HG03342 (cell line): Measurements from ENCODE around the gene MAGOHB.
"Not testable (repeated sequence)": the region's sequence is repeated elsewhere in the genome, so short reads cannot be mapped to it uniquely, and the experiment has no call there.

ENCODE experiments used
- ATAC-seq: cut with Tn5 transposase; IDR thresholded peaks from one replicate; pipeline ENCODE4 v1.9.1; 2021; ENCODE audit warnings: mild to moderate bottlenecking, moderate library complexity; ENCODE audit not compliant: unreplicated experiment

Gene MAGOHB

DNA sequence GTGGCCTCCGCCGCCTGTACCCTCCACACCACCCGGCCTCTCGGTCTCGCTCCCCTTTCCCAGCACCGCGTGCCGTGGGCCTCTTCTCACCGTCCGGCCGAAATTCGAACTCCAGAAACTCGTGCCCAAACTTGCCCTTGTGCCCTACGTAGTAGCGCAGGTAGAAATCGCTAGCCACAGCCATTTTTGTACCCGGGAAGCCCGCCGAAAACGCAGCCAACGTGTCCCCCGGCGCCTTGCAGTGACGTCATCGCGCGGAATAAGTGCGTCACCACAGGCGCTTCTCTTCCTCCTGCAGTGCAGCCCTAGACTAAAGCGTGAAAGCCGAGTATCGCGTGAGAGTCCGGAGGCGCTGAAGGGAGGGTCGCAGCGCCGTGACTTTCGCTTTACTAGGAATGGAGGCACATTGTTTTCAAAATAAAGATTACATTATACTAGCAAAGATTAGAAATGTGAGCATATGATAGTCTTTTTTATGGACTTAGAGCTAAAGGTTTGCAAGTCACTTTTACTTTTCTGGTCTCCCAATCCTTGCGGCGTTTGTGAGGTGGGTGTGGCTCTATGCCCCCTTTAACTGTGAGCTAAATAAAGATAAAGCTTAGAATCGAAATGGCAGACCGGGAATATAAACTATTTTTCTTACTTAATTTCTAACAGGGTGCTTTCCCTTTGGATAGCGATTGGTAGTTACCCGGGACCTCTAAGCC is at the start of gene MAGOHB:
MAGOHB (minus strand) TSS at position 261 of the 707 bp plus-strand sequence; CDS start at position 184, 77 bp downstream.
- ATAC-seq: peak; percentile 96

DNA sequence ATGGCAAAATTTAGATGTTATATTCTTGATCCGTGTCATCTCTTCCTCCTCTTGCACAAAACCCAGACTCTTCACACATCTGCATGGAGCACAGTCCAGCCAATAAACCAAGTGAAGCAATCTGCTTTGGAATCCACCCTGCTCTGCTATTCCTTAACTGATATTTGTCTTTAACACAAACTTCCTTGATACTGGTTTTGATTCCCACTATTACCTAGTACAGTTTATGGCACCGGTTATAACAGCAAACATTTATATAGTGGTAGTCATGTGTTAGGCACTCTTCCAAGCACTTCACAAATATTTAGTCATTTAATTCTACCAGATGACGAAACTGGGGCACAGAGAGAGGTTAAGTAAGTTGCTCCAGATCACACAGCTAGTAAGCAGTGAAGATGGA is 47.9 kb upstream of the MAGOHB start:
- ATAC-seq: no peak

DNA sequence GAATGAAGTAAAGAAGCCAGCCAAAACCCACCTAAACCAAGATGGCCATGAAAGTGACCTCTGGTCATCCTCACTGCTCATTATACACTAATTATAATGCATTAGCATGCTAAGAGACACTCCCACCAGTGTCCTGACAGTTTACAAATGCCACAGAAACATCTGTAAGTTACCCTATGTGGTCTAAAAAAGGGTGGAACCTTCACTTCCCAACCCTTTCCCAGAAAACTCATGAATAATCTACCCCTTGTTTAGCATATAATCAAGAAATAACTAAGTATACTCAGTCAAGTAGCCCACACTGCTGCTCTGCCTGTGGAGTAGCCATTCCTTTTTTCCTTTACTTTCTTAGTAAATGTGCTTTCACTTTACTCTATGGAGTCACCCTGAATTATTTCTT is 40.6 kb upstream of the MAGOHB start:
- ATAC-seq: no peak

DNA sequence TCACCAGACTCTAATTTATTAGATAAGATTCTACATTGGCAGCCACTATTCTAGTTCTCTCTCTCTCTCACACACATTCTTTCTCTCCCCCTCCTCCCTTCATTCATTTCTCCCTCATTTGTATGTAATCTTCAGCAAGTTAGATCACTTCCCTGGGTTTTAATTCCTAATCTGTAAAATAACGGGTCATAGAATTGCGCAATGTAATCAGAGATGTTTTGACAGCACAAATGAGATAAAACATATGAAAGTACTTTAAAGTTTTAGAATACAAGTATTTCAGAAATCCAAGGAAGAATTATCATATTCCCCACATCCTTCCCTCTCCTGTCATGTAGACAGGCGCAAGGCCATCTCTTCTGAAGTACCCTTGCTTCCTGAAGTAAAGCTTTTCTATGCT is 38.8 kb upstream of the MAGOHB start:
- ATAC-seq: no peak

DNA sequence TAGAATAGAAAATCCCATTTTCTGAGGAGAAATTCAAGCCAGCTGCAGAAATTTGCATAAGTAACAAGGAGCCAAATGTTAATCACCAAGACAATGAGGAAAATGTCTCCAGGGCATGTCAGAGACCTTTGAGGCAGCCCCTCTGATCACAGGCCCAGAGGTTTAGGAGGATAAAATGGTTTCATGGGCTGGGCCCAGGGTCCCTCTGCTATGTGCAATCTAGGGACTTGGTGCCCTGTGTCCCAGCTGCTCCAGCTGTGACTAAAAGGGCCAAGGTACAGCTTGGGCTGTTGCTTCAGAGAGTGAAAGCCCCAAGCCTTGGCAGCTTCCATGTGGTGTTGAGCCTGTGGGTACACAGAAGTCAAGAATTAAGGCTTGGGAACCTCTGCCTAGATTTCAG is 33.2 kb upstream of the MAGOHB start:
- ATAC-seq: not testable (repeated sequence)

DNA sequence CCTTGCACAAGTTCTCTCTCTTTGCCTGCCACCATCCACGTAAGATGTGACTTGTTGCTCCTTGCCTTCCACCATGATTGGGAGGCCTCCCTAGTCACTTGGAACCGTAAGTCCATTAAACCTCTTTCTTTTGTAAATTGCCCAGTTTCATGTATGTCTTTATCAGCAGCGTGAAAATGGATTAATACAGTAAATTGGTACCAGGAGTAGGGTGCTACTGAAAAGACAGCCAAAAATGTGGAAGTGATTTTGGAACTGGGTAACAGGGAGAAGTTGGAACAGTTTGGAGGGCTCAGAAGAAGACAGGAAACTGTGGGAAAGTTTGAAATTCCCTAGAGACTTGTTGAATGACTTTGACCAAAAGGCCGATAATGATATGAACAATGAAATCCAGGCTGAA is 32.5 kb upstream of the MAGOHB start:
- no peak for ATAC-seq

DNA sequence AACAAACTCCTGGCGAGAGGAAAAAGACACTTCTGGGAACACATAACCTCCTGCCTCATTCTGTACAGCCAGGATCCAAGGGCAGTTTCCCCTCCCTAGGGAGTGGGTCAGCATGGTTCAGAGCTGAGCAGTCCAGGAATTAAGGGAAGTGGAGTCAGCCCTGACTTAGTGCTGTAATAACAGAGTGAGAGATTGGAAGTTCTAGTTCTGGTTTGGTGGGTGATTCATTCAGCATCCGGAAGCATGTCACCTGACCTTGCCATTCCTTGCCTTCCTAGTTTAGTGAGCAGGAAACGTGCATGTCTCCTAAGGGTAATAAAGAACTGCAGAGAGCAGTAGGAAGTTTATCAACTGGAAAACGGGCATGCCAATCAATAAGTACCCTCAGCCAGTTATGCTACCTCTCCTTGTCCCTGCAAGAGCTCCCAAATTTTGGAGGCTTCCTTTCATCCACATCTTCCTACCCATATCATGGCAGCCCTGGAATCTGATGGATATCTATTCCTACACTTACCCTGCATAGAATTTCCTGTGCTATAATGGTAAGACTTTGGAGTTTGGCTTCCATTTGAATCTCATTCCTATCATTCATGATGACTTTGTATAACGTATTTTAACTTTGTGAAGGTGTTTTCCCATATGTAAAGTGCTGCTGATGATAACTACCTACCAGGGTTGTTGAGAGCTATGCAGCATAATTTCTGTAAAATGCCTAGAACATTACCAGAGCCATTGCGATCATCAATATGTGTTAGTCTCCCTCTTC is 28.5 kb upstream of the MAGOHB start:
- no peak for ATAC-seq

DNA sequence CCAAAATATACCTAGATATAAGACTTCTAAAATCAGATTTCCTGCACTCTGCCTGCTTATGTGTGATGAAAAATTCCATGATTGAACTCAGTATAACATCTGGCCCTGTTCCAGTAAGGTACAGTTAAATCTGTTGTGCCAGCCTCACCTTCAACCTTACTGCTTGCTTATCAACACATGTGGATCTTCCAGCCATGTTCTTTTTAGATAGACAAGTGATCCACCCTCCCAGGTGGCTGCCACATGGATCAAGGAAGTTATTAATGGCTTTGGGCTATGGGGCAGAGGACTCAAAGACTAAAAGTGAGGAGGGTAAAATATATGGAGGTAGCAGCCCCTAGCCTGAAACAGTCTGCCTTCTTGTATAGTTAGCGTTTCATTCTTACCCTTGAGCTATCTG is 25.3 kb upstream of the MAGOHB start:
- ATAC-seq: no peak

DNA sequence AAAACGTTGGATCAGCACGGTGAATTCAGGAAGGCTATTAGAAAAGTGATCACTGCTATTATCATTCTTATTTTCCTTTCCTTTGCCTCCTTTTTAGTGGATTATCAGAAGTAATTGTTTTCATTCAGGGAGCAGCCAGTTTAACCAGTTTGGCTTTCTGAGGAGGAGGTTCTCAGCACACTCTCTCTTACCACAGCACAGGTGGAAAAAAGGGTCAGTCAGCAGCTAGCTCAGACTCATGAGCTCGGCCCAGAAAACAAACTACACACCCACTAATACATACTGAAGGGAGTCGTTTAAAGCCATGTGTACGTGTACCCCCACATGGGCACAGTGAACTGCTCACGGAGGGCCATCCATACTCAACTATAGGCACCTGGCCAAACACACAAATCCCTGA is 23.2 kb upstream of the MAGOHB start:
- ATAC-seq: no peak

DNA sequence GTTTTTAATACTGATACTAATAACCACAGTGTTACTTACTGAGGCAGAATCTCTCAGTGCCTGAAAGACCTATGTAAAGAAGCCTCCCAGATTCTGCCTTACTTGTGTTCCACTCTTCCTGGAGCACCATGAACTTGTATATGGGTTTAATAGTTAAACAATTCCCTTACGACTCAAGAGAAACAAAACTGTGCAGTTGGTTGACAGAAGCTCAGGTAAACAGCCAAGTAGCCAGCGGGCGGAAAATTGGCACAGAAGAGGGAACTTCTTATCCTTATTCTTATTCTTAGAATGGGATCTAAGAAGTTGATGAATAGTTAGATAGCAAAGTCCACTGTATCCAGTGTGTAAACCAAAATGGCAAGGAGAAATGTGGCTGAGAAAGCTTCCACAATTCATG is 22.7 kb upstream of the MAGOHB start:
- ATAC-seq: no peak

DNA sequence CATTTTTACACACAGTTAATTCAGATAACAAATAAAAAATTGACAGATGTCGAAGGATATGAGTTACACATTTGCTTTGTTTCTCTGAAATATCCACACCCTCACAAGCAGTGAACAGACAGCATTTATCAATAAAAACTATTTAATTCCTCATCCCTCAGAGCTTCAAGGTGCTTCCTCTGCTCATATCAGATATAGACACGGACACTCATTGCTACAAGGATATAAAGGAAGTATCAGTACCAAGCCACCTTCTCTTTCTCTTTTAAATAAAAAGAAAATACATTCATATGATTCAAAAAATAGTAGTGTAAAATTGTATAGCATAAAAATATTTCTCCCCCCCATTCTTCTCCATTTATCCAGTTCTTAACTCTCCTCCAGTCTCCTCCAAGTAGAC is 21.9 kb upstream of the MAGOHB start:
- no peak for ATAC-seq

DNA sequence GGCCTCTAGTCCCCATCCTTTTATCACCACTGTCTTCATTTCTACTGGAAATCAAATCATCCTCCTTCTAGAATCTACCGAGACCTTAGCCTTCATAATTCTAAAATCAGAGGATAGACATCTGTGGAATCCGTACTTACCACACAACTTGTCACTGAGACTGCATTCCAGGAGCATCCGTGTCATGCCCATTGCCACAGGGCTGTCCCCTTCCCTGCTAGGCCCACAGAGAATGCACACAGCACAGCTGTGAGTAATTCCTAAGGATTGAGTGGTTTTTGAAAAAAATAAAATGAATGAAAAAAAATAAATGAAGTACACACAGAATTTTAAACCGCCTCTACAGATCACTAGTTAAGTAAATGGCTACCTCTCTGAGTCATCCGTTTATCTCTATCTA is 21.0 kb upstream of the MAGOHB start:
- ATAC-seq: no peak

DNA sequence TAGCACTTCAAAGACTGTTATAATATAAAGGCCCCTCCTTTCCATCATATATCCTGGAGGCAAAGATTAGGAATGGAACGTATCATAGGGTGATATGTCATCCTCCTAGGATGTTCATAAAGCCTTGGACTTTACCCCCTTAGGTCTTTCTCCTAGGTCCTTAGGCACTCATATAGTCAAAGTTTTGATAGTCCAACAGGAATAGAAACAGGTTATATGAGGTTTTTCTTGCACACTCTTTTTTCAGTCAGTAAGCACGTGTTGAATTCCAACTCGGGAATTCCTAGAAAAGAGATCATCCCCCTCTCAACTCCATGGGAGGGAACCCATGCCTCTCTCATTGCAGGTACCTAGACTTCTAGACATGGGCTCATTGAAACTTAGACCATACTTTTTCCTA is 20.1 kb upstream of the MAGOHB start:
- ATAC-seq: no peak

DNA sequence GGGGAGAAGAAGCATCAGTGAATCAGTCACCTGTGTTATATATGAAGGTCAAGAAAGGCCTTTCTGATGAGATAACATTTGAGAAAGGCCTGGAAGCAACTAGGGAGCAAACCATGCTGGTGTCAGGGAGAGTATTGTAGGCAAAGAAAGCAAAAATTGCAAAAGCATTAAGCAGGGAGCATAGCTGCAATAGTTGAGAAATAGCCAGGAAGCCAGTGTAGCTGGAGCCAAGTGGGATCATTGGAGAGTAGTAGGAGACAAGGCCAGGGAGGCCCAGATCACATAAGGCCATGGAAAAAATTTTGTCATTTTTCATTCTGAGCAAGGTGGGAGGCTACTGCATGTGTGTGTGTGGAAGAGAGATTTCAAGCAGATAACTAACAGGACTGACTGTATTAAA is 18.8 kb upstream of the MAGOHB start:
- ATAC-seq: no peak

DNA sequence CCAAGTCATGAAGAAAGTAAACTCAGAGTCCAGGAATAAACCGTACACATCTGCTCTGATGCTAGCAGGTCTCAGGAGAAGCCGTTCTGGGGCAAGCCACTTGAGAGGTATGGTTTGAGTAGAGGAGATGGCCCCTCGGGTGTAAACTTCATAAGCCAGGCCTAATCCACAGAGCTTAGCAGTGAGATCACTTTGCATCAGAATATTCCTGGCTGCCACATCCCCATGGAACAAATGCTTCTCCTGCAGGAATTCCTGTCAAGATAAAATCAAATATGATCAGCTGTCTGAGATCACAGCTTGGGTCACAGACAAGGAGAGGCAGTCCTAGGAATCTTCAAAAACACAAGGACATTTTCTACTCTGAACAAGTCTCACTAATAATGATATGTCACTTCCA is 11.2 kb upstream of the MAGOHB start:
- no peak for ATAC-seq

DNA sequence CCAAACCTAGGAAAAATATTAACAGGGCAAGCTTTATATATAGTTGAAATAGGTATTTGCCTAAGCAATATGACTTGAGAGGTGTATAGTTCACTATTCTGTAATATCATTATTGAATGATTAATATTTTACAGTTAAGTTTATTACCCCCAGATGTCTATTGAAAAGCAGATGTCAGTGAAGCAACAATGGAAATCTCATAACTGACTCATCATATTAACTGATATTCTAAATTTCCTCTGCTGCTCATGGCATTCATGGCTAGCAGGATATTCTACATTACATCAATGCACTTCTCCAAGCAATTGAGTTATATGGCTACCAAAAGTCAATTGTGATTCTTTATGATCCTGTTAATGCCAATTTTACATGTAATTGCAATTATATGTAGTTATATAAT is 9.7 kb upstream of the MAGOHB start:
- ATAC-seq: no peak

DNA sequence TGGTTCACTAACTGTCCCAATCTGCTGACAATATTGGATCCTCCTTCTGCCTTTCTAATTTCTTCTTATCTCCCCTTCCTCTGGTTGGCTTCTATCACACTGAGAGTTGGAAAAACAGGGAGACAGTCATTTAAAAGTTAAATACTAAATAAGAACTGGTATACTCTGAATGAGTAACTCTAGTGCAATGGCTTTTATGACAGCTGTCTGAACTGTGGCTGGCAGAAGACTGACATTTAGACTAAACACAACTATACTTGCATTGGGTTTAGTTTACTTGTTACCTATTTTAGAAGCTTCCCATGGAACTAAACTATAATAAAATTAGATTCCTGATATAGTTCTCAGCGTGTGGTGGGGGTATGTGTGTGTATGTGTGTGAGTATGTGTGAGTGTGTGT is 7.9 kb upstream of the MAGOHB start:
- ATAC-seq: no peak

DNA sequence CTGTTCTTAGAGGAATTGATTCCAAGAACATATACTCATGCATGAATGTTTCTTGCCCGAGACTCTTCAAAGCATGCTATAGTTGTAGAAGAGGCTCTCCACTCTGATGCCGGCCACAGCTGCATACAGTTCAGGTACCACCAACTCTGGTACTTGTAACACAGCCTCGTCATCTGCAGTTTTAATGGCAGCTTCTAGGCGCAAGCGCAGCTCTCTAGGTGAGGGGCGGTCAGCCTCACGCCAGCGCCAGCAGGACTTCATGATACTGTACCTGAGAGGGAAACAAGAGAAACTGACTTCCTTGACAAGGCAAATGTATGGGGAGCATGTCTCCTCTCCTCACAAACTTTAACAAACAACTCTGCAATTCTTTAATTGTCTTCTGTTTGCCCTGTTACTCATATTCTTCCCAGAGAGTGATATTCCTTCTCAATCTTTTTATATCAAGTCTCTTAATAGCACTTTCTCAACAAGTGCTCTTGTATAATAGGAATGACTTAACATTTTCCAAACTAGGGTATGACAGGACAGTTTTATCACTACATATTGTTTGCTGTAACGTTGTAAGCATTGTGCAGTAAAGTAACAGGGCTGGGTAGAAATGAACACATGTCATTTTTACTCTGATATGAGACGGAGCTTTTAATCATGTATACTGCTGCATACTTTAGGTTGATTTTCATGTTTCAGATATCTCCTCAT is 6.8 kb upstream of the MAGOHB start:
- no peak for ATAC-seq

DNA sequence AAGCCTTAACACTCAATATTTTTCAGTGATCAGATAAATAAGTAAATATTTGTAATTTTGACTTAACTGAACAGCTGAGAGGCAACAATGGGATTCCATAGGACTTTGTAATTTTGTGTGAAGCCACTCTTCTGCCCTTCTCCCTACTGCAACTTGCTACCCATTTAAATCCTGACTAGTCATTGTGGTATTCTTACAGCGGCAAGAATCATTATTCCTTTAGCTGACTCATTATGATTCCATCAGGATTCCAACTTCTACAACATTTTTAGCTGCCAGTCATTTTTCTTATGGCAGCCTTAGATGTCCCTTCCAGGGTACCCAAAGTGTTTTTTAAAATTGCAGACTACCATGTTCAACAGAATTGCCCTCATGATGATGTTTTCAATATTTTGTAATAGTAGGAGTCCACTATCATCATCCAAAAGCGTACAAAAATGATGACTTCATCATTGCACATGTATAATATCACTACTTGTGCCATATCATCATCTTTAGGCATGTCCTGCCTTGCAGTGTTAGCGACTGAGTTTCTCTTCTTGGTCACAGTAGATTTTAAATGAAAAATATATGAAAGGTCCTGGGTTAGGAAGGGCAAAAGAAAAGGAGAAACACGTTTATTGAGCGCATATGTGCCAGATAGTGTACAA is 5.1 kb upstream of the MAGOHB start:
- no peak for ATAC-seq

DNA sequence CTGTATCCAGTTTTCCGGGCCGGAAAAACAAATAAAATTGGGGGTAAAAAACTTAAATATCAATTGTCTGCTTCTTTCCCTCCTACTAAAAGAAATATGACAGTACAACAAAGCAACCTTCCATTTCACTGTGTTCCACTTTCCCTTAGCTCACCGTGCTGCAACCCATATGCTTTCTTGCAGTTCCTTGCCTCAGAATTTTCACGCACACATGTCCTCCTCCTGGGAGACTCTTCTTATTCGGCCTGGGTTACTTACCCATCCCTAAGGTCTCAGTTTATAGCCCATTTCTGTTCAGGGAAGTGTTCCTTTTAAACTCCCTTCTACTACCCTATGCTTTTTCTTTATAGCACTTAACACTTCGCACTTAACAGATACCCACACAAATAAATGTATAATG is 4.5 kb upstream of the MAGOHB start:
- ATAC-seq: no peak

DNA sequence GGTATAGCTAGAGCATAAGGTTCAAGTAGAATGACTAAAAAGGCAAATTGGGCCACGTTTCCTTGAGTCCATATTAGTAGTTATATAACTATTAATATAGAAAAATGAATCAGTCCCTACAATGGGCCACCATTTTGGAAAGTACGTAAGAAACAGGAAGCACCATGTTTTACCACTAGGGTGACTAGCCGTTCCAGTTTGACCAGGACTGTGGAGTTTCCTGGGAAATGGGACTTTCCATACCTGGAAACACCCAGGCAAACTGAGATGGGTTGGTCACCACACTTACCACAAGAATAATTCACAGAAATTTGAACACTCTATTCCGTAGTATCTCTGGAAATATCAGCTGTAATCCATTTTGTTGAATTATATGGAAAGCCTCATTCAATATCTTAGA is 2.1 kb upstream of the MAGOHB start:
- no peak for ATAC-seq

DNA sequence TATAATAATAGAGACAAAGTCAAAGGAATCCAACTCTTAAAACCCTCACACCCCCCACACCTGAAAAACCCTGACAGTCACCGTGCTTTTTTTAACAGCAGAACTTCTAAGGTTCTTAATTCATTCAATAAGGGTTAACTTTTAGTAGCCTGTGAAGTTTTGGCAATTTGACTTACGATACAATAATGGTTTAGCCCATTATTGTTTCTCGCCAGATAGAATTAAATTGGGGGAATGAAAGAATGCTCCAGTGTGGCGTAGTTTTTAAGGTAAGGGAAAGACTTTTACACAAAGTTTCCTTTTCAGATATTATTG is 604 bp upstream of the MAGOHB start:
- ATAC-seq: no peak
